GM18519 (cell line): ENCODE data around the gene CNOT6.
"Not testable (repeated sequence)": the region's sequence is repeated elsewhere in the genome, so short reads cannot be mapped to it uniquely, and the experiment has no call there.

Experiments
- ATAC-seq: cut with Tn5 transposase; IDR thresholded peaks from one replicate; pipeline ENCODE4 v1.9.1; 2021; ENCODE audit warnings: mild to moderate bottlenecking, moderate library complexity; ENCODE audit not compliant: unreplicated experiment, low FRiP score

Gene CNOT6

DNA sequence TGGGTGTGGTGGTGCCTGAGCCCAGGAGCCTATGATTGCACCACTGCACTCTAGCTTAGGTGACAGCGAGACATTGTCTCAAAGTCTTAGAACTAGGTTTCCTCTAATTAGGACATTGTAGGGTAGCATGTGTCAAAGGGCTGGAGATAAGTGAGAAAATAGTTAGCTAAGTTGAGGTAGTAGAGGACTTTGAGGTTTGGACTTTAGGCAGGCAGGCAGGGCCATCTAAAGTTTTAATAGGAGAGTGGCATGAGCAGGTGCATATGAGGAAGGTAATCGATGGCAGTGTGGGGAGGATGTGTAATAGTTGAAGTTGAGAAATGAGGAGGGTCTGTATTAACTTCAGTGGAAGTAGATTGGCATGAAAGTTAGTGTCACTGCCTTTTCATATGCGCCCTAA is 21.1 kb downstream of the CNOT6 start:
- ATAC-seq, result no peak

DNA sequence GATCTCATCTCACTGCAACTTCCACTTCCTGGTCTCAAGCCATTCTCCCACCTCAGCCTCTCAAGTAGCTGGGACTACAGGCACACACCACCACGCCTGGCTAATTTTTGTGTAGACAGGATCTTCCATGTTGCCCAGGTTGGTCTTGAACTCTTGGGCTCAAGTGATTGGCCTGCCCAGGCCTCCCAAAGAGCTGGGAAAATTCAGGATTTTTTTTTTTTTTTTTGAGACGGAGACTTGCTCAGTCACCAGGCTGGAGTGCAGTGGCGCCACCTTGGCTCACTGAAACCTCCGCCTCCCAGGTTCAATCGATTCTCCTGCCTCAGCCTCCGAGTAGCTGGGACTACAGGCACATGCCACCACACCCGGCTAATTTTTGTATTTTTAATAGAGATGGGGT is 21.8 kb downstream of the CNOT6 start:
- not testable (repeated sequence) for ATAC-seq

DNA sequence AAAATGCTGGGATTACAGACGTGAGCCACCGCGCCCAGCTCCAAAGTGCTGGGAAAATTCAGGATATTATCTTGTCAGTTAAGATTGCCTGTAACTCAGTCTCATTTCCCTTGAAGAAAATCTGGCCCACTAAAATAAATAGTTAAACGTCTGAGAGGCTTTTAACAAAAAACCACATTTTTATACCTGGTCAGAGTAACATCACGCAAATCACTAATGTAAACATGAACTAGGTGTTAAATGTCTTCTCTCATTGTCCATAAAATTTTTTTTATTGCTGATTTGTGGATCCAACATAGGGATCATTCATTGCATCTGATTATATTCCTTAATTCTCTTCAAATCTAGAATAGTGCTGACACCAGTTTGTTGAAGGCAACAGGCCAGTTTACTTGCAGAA is 22.3 kb downstream of the CNOT6 start:
- no peak for ATAC-seq

GRCh38 chr5:180519098-180519497 is 24.9 kb downstream of the CNOT6 start:
- ATAC-seq, result no peak

DNA sequence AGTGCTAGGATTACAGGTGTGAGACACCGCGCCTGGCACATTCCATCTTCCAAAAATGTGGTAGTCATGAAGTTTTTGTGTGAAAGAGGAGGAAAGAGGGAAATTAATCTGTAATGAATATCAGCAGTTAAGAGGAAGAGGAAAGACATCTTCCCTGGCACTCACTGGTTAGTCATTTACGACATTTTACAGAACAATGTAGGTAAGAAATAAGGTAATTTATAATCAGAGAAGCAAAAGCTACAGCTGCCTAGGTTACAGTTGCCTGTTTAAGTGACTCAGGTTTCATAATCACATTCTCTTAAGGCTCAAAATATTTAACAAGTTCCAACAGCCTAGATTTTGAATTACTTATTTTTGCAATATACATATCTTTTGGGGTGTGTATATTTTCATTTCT is 26.9 kb downstream of the CNOT6 start:
- ATAC-seq, result no peak

DNA sequence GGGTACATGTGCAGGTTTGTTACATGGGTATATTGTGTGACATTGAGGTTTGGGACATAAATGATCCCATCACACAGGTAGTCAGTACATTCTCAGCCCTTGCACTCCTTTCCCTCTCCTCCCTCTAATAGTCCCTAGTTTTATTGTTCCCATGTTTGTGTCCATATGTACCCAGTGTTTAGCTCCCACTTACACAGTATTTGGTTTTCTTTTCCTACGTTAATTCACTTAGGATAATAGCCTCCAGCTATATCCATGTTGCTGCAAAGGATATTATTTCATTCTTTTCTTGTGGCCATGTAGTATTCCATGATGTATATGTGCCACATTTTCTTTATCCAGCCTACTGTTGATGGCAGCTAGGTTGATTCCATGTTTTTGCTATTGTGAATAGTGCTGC is 27.4 kb downstream of the CNOT6 start:
- no peak for ATAC-seq

DNA sequence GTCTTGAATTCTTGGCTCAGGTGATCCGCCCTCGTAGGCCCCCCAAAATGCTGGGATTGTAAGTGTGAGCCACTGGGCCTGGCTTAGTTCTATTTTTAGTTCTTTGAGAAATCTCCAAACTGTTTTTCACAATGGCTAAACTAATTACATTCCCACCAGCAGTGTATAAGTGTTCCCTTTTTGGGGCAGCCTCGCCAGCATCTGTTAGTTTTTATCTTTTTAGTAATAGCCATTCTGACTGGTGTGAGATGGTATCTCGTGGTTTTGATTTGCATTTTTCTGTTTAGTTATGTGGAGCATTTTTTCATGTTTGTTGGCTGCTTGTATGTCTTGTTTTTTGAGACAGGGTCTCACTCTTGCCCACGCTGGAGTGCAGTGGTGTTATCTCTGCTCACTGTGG is 28.2 kb downstream of the CNOT6 start:
- ATAC-seq, result no peak

DNA sequence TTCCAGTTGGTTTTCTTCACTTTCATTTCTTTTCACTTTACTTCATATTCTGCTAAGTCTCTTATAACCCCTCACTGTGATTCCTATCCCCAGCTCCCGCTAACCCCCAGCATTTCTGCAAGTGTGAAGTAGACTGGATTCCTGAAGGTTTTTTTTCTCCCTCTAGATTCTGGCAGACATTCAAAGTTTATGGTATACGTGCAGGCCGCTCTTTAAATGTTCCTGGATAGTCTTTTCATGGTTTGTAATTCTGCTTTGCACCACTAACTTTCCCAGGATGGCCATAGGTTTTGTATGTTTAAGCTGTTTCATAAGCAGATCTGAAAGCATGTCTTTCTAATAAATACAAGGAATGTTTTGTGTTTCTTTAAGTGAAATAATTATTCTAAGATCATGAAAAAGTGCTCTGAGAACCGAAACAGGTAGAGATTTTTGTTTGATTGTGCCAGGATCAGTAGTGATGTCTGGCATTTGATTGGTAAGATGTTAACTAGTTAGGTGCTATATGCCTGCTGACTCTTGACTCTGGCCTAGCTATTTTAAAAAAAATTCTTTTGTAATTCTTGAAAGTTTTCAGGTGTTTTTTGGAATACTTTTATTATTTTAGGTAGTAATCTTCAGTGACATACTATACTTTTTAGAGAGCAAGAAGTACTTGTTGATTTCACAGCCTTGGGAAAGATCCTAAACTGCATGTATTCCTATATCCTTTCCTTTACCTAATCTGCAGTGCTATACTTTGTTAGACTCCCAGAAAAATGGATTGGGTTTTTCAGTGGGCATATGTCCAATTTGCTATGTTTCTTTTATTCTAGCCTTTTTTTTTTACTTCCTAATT is 29.7 kb downstream of the CNOT6 start:
- no peak for ATAC-seq

DNA sequence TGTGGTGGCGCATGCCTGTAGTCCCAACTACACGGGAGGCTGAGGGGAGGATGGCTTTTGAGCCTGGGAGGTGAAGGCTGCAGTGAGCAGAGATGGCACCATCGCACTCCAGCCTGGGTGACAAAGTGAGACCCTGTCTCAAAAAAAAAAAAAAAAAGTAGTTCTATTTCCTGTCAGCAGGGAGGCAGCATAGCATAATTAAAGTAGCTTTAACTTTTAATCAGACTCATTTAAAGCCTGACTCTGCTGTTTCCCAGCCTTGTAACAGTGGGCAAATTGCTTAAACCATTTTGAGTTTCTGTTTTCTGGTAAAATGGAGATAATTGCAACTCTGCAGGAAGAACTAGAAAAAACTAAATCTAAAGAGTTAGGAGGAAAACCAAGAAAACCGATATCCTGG is 31.2 kb downstream of the CNOT6 start:
- ATAC-seq, result no peak

DNA sequence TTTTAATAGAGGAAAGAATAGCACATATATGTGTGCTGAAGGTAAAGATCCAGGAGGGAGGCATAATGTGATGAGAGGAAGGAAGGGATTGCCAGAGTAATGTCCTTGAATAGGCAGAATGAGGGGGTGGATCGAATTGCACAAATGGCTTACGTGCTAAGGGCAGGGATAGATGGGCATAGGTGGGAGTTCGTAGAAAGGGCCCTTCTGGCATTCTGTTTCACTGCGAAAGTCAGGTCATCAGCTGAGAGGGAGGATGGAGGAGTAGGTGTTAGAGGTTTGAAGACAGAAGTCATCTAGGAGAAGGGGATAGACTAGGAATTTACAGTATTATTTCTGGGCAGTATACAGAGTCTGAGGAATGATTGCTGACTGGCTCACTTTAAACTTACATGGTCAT is 32.1 kb downstream of the CNOT6 start:
- no peak for ATAC-seq

GRCh38 chr5:180527659-180528058 is 33.5 kb downstream of the CNOT6 start:
- no peak for ATAC-seq

DNA sequence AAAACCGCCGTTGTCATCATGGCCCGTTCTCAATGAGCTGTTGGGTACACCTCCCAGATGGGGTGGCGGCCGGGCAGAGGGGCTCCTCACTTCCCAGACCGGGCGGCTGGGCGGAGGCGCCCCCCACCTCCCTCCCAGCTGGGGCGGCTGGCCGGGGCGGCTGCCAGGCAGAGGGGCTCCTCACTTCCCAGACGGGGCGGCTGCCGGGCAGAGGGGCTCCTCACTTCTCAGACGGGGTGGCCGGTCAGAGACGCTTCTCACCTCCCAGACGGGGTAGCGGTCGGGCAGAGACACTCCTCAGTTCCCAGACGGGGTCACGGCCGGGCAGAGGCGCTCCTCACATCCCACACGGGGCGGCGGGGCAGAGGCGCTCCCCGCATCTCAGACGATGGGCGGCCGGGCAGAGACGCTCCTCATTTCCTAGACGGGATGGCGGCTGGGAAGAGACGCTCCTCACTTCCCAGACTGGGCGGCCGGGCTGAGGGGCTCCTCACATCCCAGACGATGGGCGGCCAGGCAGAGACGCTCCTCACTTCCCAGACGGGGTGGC is 36.9 kb downstream of the CNOT6 start:
- ATAC-seq, result not testable (repeated sequence)

GRCh38 chr5:180532268-180532667 is 38.1 kb downstream of the CNOT6 start:
- no peak for ATAC-seq

GRCh38 chr5:180533845-180534244 is 39.7 kb downstream of the CNOT6 start:
- ATAC-seq, result no peak

DNA sequence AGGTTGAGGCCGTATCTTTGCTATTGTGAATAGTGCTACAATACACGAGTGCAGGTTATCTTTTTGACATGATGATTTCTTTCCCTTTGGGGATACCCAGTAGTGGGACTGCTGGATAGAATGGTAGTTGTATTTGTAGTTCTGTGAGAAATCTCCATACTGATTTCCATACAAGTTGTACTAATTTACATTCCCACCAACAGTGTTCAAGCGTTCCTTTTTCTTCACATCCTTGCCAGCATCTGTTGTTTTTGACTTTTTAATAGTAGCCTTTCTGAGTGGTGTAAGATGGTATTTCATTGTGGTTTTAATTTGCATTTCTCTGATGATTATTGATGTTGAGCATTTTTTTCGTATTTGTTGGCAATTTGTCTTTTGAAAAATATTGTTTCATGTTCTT is 41.4 kb downstream of the CNOT6 start:
- ATAC-seq, result no peak

- peak; percentile 87 for ATAC-seq
Observed at GRCh38 chr5:180540050-180540694, 46.0 kb downstream of the CNOT6 start.

DNA sequence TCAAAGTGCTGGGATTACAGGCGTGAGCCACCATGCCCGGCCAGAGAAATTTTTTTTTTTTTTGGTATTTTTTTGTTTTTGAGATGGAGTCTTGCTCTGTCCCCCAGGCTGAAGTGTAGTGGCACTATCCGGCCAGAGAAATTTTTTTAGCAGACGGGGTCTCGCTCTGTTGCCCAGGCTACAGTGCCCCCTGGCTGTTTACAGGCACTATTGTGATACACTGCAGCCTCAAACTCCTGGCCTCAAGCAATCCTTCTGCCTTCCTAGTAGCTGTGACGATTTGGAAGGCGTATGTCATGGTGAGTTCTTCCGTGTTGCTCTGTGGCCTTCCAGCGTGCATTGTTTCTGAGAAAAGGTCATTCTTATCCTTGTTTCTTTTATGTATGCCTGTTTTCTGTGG is 47.5 kb downstream of the CNOT6 start:
- ATAC-seq, result no peak

DNA sequence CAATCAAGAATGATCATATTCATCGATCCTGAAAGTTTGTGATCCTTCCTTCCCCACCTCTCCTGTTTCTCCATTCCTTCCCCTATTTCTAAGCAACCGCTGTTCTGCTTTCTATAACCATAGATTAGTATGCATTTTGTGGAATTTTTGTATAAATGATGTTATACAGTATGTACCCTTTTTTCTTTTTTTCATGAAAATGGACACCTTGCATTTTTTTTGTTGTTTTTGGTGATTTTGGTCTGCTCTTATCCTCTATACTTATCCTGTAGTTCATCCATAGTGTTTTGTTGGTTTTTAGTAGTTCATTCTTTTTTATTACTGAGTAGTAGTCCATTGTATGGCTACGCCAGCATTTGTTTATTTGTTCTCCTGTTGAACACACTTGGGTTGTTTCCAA is 51.1 kb downstream of the CNOT6 start:
- no peak for ATAC-seq

- ATAC-seq, result no peak
Observed at GRCh38 chr5:180548563-180548962, 54.4 kb downstream of the CNOT6 start.

- ATAC-seq, result no peak
Observed at GRCh38 chr5:180553530-180553929, 59.4 kb downstream of the CNOT6 start.

GRCh38 chr5:180555168-180555921 is 61.2 kb downstream of the CNOT6 start:
- no peak for ATAC-seq
